Measurements from ENCODE around the gene TFF1.

Gene TFF1

DNA sequence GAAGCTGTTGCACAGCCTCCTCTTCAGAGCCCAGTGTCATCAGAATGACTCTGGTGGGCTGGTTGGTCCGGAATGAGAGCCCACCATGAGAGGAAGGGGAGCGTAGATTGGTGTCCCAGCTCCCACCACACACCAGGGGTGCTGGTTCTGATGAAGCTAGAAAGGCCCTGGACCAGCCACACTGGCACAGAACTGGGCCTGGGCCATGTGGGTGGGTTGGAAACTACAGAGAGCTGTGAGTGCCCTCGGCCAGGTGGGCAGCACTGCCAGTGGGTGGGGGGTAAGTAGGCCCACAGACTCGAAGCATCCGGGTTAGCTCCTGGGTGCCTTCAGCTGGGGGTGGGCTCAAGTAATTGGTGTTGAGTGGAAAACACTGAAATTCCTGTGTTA is 11.6 kb upstream of the TFF1 start:
- H3K9ac ChIP-seq (ENCODE audit: low read length): no peak overlapping the region
- H3K27me3 ChIP-seq (ENCODE audit: control insufficient read depth, insufficient read depth, low read length): peaks cover 23% of the 10 kb centered on the region
- peaks cover 6% of the 10 kb centered on the region for H3K4me1 ChIP-seq (ENCODE audit: control insufficient read depth, low read depth, low read length)
- no peaks in the 10 kb centered on the region for H3K36me3 ChIP-seq (ENCODE audit: control insufficient read depth, low read depth, low read length)
- H3K9me3 ChIP-seq (ENCODE audit: control insufficient read depth, low read depth, low read length): no peaks in the 10 kb centered on the region
- no peak overlapping the region for H3K27ac ChIP-seq (ENCODE audit: low read length)
- no peak overlapping the region for H3K4me3 ChIP-seq (ENCODE audit: low read length)

DNA sequence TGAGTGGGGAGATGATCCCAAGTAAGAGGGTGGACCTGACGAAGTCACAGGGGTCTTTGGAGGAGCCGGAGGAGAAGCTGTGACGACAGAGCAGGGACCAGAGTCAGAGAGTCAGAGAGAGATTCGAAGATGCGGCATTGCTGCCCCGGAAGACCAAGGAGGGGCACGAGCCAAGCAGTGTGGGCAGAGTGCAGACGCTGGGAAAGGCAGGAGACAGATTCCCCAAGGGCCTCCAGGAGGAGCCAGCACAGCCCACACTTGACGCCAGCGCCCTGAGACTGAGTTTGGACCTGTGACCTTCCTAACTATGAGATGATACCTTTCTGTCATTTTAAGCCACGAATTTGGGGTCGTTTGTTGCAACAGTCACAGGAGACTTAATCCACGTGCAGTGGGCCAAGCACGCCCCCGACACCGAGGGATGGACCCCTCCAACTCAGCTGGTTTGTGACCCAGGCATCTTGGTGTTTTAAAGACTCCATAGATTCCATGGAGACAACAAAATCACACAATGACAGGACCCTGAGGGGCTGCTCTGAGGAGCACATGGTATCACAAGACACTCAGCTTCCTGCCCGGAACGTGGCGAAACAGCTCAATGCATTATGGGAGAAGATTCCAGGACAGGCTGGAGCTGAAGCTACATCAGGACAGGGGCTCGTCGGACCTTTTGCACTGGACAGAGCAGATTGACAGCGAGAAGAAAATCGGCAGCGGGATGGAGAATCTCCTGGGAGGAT is 11.0 kb upstream of the TFF1 start:
- Histone ChIP-seq H3K36me3 (ENCODE audit: control insufficient read depth, low read depth, low read length) (no peaks in the 10 kb centered on the region), H3K4me3 (ENCODE audit: low read length) (no peak overlapping the region), H3K27ac (ENCODE audit: low read length) (no peak overlapping the region), H3K4me1 (ENCODE audit: control insufficient read depth, low read depth, low read length) (peaks cover 6% of the 10 kb centered on the region), H3K9ac (ENCODE audit: low read length) (no peak overlapping the region), H3K9me3 (ENCODE audit: control insufficient read depth, low read depth, low read length) (no peaks in the 10 kb centered on the region), H3K27me3 (ENCODE audit: control insufficient read depth, insufficient read depth, low read length) (peaks cover 23% of the 10 kb centered on the region)

DNA sequence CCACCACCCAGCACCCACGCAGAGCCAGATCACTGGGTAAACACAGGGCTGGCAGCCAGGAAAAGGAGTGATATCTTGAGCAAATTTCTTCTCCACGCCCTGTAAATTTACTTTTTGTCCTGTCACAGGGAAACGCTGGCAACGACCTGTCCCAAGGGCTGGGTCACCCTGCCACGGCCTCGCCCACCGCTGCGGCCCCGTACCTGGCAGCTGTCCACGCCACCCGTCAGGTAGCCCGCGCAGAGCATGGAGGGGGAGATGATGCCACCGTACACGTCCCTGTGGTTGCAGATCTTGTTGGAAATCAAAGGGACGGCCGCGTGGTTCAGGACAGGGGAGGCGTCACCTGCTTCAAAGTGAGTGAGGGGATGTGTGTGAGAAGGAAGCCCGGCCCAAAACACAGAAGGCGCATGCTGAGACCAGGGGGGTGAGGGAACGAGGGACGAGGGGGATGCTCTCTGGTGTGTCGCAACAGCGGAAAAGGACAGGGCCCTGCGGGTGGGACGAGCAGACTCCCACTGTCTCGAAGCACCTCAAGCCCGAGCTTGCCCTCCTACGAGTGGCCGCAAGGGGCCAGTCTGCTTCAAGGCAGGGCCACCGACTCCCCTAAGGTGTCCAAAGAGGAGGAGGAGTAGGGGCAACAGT is 10.1 kb upstream of the TFF1 start:
- H3K36me3 ChIP-seq (ENCODE audit: control insufficient read depth, low read depth, low read length): no peaks in the 10 kb centered on the region
- H3K27ac ChIP-seq (ENCODE audit: low read length): no peak overlapping the region
- H3K27me3 ChIP-seq (ENCODE audit: control insufficient read depth, insufficient read depth, low read length): peaks cover 23% of the 10 kb centered on the region

DNA sequence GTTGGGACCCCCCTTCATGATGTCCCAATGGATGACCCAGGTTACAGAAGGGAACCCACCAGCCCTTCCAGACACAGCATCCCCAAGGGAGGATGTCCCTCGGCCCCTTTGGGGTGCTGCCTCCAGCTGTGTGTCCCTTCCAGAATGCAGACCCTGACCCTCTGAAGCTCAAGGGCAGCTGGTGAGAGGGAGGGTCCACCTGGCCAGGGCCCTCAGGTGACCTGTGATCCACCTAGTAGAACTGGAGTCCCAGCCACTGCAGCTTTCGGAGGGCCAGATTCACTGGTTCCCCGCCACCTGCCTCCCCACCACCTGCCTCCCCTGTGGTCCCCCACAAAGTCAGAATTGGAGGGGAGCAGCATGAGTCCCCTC is 9.6 kb upstream of the TFF1 start:
- peaks cover 23% of the 10 kb centered on the region for H3K27me3 ChIP-seq (ENCODE audit: control insufficient read depth, insufficient read depth, low read length)
- H3K4me1 ChIP-seq (ENCODE audit: control insufficient read depth, low read depth, low read length): peaks cover 6% of the 10 kb centered on the region
- no peak overlapping the region for H3K9ac ChIP-seq (ENCODE audit: low read length)

More for the DNA sequence above, 10.1 kb upstream of the TFF1 start:
- H3K9me3 ChIP-seq (ENCODE audit: control insufficient read depth, low read depth, low read length): no peaks in the 10 kb centered on the region
- H3K4me1 ChIP-seq (ENCODE audit: control insufficient read depth, low read depth, low read length): peaks cover 6% of the 10 kb centered on the region
- no peak overlapping the region for H3K9ac ChIP-seq (ENCODE audit: low read length)
- H3K4me3 ChIP-seq (ENCODE audit: low read length): no peak overlapping the region

DNA sequence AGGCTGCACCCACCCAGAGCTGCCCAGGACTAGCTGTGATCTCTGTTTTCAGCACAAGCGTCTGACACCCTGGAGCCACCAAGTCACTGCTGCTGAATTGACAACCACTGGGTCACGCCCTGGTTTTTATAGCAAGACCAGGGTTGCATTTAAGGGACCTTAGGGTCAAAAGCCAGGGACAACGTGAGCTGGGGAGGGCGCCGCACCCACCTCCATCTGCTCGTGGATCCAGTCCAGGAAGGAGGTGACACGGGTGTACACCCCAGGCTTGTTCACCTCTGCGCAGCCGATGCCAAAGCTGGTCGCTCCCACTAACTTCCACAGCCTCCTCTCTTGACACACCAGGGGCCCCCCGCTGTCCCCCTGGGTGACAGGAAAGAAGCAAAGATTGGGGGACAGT is 9.2 kb upstream of the TFF1 start:
- Histone ChIP-seq H3K27me3 (ENCODE audit: control insufficient read depth, insufficient read depth, low read length) (peaks cover 23% of the 10 kb centered on the region), H3K4me3 (ENCODE audit: low read length) (no peak overlapping the region), H3K9ac (ENCODE audit: low read length) (no peak overlapping the region), H3K9me3 (ENCODE audit: control insufficient read depth, low read depth, low read length) (no peaks in the 10 kb centered on the region), H3K27ac (ENCODE audit: low read length) (no peak overlapping the region), H3K36me3 (ENCODE audit: control insufficient read depth, low read depth, low read length) (no peaks in the 10 kb centered on the region), H3K4me1 (ENCODE audit: control insufficient read depth, low read depth, low read length) (peaks cover 6% of the 10 kb centered on the region)

More for the DNA sequence above, 9.6 kb upstream of the TFF1 start:
- Histone ChIP-seq H3K4me3 (ENCODE audit: low read length) (no peak overlapping the region), H3K9me3 (ENCODE audit: control insufficient read depth, low read depth, low read length) (no peaks in the 10 kb centered on the region), H3K27ac (ENCODE audit: low read length) (no peak overlapping the region), H3K36me3 (ENCODE audit: control insufficient read depth, low read depth, low read length) (no peaks in the 10 kb centered on the region)

DNA sequence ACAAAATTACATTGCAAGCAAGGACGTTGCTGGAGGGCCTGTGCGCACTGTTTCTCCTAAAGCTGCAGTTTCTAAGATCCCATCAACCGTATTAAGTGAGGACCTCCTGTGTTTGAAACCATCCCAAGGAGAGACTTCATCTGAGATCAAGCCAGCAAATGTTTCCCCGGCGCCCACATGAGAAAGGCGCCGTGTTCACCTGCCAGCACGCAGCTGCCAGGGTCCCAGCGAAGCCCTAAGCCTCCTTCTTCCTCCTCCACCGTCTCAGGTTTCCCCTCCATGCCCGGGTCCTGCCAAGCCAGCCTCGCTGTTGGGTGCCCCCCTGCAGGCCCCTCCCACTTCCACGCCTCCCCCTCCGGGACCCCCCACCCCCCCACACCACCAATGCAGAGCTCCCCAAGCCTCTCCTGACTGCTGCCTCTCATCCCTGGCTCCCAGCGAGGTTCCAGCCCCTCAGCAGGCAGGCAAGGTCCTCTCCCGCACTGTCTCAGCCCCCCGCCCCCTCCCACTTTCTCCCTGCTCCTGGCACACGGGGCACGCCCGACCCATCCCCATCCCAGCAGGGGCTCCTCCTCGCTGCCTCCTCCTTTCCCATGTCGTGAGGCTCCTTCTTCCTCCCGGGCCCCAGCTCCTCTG is 8.6 kb upstream of the TFF1 start:
- no peaks in the 10 kb centered on the region for H3K36me3 ChIP-seq (ENCODE audit: control insufficient read depth, low read depth, low read length)
- no peak overlapping the region for H3K27ac ChIP-seq (ENCODE audit: low read length)
- H3K4me1 ChIP-seq (ENCODE audit: control insufficient read depth, low read depth, low read length): peaks cover 6% of the 10 kb centered on the region
- no peaks in the 10 kb centered on the region for H3K9me3 ChIP-seq (ENCODE audit: control insufficient read depth, low read depth, low read length)
- H3K27me3 ChIP-seq (ENCODE audit: control insufficient read depth, insufficient read depth, low read length): peaks cover 23% of the 10 kb centered on the region
- no peak overlapping the region for H3K9ac ChIP-seq (ENCODE audit: low read length)
- H3K4me3 ChIP-seq (ENCODE audit: low read length): no peak overlapping the region

DNA sequence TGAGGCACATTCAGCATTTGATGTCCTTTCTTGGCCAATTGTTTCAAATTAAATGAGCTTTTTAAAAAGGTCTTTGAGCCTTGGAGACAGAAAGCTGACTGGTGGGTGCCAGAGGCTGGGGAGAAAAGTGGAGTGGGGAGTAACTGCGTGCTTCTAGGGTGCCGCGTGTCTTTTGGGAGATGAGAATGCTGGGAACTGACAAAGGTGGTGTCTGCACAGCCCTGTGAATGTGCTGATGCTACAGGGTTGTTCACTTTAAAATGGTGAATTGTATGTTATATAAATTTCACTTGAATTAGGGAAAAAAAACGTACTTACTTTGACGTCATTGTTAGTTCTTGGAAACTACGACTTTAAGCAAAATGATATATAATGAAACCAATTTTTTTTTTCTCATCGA is 8.1 kb upstream of the TFF1 start:
- Histone ChIP-seq H3K9me3 (ENCODE audit: control insufficient read depth, low read depth, low read length) (no peaks in the 10 kb centered on the region), H3K27ac (ENCODE audit: low read length) (no peak overlapping the region), H3K9ac (ENCODE audit: low read length) (no peak overlapping the region), H3K27me3 (ENCODE audit: control insufficient read depth, insufficient read depth, low read length) (peaks cover 23% of the 10 kb centered on the region), H3K4me3 (ENCODE audit: low read length) (no peak overlapping the region), H3K36me3 (ENCODE audit: control insufficient read depth, low read depth, low read length) (no peaks in the 10 kb centered on the region), H3K4me1 (ENCODE audit: control insufficient read depth, low read depth, low read length) (peaks cover 6% of the 10 kb centered on the region)

DNA sequence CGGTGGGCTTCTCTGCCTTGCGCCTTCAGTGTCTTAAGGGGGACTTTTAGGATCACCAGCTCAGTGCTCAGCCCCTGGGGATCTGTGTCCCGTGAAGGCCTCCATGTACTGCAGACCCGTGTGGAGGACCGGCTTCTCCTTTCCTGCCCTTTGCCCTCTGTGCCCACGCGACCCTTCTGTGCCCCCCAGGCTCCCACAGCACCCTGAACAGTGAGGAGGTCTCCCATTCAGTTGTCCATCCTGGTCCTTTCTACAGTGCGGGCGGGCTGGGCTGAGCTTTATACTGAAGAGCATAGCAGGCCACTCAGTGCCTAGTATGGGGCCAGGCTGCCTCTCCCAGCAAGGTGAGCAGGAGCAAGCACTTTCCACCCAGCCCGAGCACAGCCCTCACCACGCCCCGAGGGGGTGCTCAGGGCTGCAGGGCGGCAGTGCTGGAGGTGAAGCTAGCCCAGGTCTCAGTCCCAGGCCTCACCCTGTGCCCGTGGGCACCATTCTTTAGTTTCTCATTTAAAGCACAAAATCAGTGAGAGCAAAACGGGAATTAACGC is 7.6 kb upstream of the TFF1 start:
- no peaks in the 10 kb centered on the region for H3K36me3 ChIP-seq (ENCODE audit: control insufficient read depth, low read depth, low read length)
- peaks cover 23% of the 10 kb centered on the region for H3K27me3 ChIP-seq (ENCODE audit: control insufficient read depth, insufficient read depth, low read length)
- no peak overlapping the region for H3K4me3 ChIP-seq (ENCODE audit: low read length)
- H3K9ac ChIP-seq (ENCODE audit: low read length): no peak overlapping the region
- H3K4me1 ChIP-seq (ENCODE audit: control insufficient read depth, low read depth, low read length): peaks cover 6% of the 10 kb centered on the region
- no peak overlapping the region for H3K27ac ChIP-seq (ENCODE audit: low read length)
- no peaks in the 10 kb centered on the region for H3K9me3 ChIP-seq (ENCODE audit: control insufficient read depth, low read depth, low read length)

DNA sequence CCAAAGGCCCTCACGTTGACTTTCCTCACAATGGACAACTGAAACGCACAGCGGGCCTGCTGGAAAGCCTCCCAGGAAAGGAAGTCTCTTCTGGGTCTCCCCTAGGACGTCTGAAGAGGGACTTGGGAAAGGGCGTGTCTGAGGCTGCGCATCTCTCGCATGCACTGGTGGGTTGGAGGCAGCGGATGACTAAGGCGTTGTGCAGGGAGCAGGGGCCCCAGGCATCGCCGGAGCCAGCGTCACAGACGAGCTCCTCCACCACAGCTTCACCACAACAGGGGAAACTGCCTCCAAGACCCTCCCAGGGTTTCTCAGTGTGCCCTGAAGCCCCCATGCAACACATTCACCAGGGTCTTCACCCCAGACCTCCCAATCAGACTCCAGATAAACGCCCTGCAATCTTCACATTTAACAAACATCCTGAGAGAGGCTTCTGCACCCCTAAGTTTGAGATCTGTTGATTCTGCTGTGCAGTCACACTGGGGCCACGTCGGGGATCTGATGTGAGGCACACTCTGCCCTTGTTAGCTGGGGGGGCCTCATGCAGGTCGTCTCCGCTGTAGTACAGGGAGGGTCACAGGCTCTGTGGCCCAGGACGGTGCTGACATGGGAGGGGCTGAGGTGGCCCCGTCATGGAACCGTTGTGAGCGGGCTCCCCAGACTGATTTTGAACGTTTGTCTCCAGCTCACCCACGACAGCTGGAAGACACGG is 7.0 kb upstream of the TFF1 start:
- no peaks in the 10 kb centered on the region for H3K36me3 ChIP-seq (ENCODE audit: control insufficient read depth, low read depth, low read length)

DNA sequence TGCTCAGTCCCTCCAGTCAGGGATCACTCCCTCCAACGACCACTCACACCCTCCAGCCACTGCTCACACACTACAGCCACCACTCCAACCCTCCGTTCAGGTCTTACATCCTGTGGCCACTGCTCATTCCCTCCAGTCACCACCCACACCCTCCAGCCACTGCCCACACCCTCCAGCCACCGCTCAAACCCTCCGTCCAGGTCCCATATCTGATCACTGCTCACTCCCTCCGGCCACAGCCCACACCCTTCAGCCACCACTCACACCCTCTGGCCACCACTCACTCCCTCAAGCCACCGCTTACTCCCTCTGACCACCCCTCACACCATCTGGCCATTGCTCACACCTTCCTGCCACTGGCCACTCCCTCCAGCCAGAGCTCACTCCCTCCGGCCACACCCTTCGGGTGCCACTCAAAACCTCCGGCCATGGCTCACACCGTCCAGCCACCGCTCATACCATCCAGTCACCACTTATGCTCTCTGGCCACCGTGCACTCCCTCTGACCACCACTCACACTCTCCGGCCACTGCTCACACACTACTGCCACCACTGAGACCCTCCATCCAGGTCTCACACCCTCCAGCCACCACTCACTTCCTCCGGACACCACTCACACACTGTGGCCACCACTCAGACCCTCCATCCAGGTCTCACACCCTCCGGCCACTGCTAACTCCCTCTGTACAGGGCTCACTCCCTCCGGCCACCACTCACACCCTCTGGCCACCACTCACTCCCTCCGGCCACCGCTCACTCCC is 4.7 kb upstream of the TFF1 start:
- no peak overlapping the region for H3K4me3 ChIP-seq (ENCODE audit: low read length)
- no peaks in the 10 kb centered on the region for H3K36me3 ChIP-seq (ENCODE audit: control insufficient read depth, low read depth, low read length)
- H3K9ac ChIP-seq (ENCODE audit: low read length): no peak overlapping the region
- peaks cover 20% of the 10 kb centered on the region for H3K27me3 ChIP-seq (ENCODE audit: control insufficient read depth, insufficient read depth, low read length)
- H3K4me1 ChIP-seq (ENCODE audit: control insufficient read depth, low read depth, low read length): peaks cover 6% of the 10 kb centered on the region
- H3K9me3 ChIP-seq (ENCODE audit: control insufficient read depth, low read depth, low read length): no peaks in the 10 kb centered on the region
- H3K27ac ChIP-seq (ENCODE audit: low read length): no peak overlapping the region

More for the DNA sequence above, 7.0 kb upstream of the TFF1 start:
- no peak overlapping the region for H3K9ac ChIP-seq (ENCODE audit: low read length)
- H3K27me3 ChIP-seq (ENCODE audit: control insufficient read depth, insufficient read depth, low read length): peaks cover 23% of the 10 kb centered on the region
- H3K9me3 ChIP-seq (ENCODE audit: control insufficient read depth, low read depth, low read length): no peaks in the 10 kb centered on the region
- peaks cover 6% of the 10 kb centered on the region for H3K4me1 ChIP-seq (ENCODE audit: control insufficient read depth, low read depth, low read length)
- no peak overlapping the region for H3K27ac ChIP-seq (ENCODE audit: low read length)
- no peak overlapping the region for H3K4me3 ChIP-seq (ENCODE audit: low read length)

DNA sequence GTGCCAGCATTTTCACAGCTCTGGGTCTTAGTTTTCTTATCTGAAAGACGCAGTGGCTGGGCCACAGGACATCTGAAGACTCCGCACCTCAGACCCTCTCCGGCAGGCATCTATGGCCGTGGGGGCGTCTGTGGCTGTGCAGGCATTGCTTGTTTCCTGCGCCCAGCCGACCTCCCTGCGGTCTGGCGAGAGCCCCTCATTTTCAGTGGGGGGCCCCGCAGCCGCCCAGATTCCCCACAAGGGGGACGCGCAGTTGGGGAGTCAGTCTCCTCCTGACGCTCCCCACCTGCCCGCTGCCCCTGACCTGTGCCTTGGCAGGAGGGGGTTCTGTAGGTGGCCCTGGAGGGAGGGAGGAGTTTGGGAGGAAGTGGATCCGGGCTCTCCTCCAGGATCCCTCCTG is 3.5 kb upstream of the TFF1 start:
- no peaks in the 10 kb centered on the region for H3K36me3 ChIP-seq (ENCODE audit: control insufficient read depth, low read depth, low read length)
- peaks cover 6% of the 10 kb centered on the region for H3K4me1 ChIP-seq (ENCODE audit: control insufficient read depth, low read depth, low read length)
- H3K27me3 ChIP-seq (ENCODE audit: control insufficient read depth, insufficient read depth, low read length): peaks cover 10% of the 10 kb centered on the region
- H3K9me3 ChIP-seq (ENCODE audit: control insufficient read depth, low read depth, low read length): no peaks in the 10 kb centered on the region
- no peak overlapping the region for H3K9ac ChIP-seq (ENCODE audit: low read length)
- H3K27ac ChIP-seq (ENCODE audit: low read length): no peak overlapping the region
- no peak overlapping the region for H3K4me3 ChIP-seq (ENCODE audit: low read length)
